Kidney (tissue), 14 donors: ENCODE results near the gene KCNQ1OT1. TPM values are rescaled to one million over a fixed set of nuclear protein-coding genes. Genes with fewer than 3 reads are reported as not detected.
A peak's percentile ranks its signal among the peaks of the same experiment; 100 is the strongest.
"Not testable (repeated sequence)": the region's sequence is repeated elsewhere in the genome, so short reads cannot be mapped to it uniquely, and the experiment has no call there.

Experiments
- DNase-seq, 5 donors: peaks; one replicate each; pipeline ENCODE4 v3.0.0-alpha.2; 2013 to 2020
- FAIRE-seq: peaks from 2 replicates; lab custom pipeline; 2012; peaks lifted over from hg19 to GRCh38; lab: Jason Lieb, UNC
- H3K27ac ChIP-seq, 2 donors: one replicate each; pipeline ENCODE4 v1.7.0; 2013; ENCODE audit warnings: low read depth in 2 of 2, low read length in 2 of 2, inconsistent platforms in 1 of 2
- H3K27me3 ChIP-seq: one replicate; pipeline ENCODE4 v1.7.1; 2013; ENCODE audit warnings: low read length, inconsistent platforms; ENCODE audit not compliant: control insufficient read depth, insufficient read depth
- H3K36me3 ChIP-seq, 3 donors: one replicate each; pipeline versions ENCODE4 v1.7.0 to v1.7.1; 2013; ENCODE audit warnings: low read length in 3 of 3, control low read depth in 1 of 3, inconsistent platforms in 1 of 3; ENCODE audit not compliant: insufficient read depth in 3 of 3, control insufficient read depth in 2 of 3
- H3K4me1 ChIP-seq, 3 donors: one replicate each; pipeline versions ENCODE4 v1.7.0 to v1.7.1; 2013; ENCODE audit warnings: low read length in 3 of 3, inconsistent platforms in 1 of 3, low read depth in 1 of 3; ENCODE audit not compliant: control insufficient read depth in 2 of 3, insufficient read depth in 2 of 3
- H3K4me3 ChIP-seq, 3 donors: one replicate each; pipeline versions ENCODE4 v1.7.0 to v1.8.1; 2013; ENCODE audit warnings: low read length in 3 of 3, control low read depth in 1 of 3, inconsistent platforms in 1 of 3
- H3K9ac ChIP-seq, 3 donors: one replicate each; pipeline versions ENCODE4 v1.7.0 to v1.7.1; 2013; ENCODE audit warnings: low read length in 3 of 3, control low read depth in 1 of 3, inconsistent platforms in 1 of 3
- H3K9me3 ChIP-seq, 3 donors: one replicate each; pipeline versions ENCODE4 v1.7.0 to v1.7.1; 2013; ENCODE audit warnings: low read length in 3 of 3, control low read depth in 1 of 3, inconsistent platforms in 1 of 3; ENCODE audit not compliant: control insufficient read depth in 2 of 3, insufficient read depth in 1 of 3
- CTCF ChIP-seq: IDR thresholded peaks from 3 replicates; pipeline ENCODE4 v1.5.1; 2012; ENCODE audit warnings: mild to moderate bottlenecking, moderate library complexity, borderline replicate concordance; ENCODE audit not compliant: insufficient read depth; ENCODE audit errors: extremely low read depth
- intact Hi-C: fragments of 100-400 bp; cut with DNase I; formaldehyde crosslinking; loops from one replicate; pipeline ENCODE4 v1.11.1; 2022
- polyA plus RNA-seq: library from polyadenylated mRNA; stranded (reverse); fragments of 350-450 nt; fragmentation: Illumina TruSeq; extraction: RNeasy Lipid Tissue Mini Kit (QIAGEN cat#74804); gene quantifications from one replicate; pipeline ENCODE4 v1.2.3, GENCODE V29; 2014; ENCODE audit warnings: low read depth, low replicate concordance; ENCODE audit not compliant: insufficient read depth
- total RNA-seq: library from RNA; stranded (reverse); fragmentation: NEBNext Ultra II Directional; extraction: Animal tissue kit (Norgen Biotek cat#: 25700); gene quantifications from one replicate; pipeline ENCODE4 v1.2.1, GENCODE V29; 2021
- donor health status: control.
- donor health status: control.
- donor health status: control.
- donor health status: control.
- donor health status: control.
- donor health status: DM: yes; HTN: yes; CAD: no.
- donor health status: Normal renal cell carcinoma (clear cell type).

The KCNQ1OT1 gene
- total and polyA plus RNA-seq, 2 donors from 2014 or later = 0.22 to 4.4 TPM

- TF ChIP-seq CTCF = no peak
- Histone ChIP-seq H3K4me3 (peak overlapping the region in 1 of 3 donors; percentile 4), H3K27ac (no peak overlapping the region), H3K9ac (no peak overlapping the region), H3K9me3 (peaks cover 5 to 85% (median 11%) of the 10 kb centered on the region in 3 donors), H3K4me1 (no peaks in the 10 kb centered on the region), H3K36me3 (no peaks in the 10 kb centered on the region), H3K27me3 (no peaks in the 10 kb centered on the region)
- no peak for DNase-seq
- intact Hi-C loops = no loop called here
- FAIRE-seq = no peak
Observed at GRCh38 chr11:2644844-2645778, 54.7 kb downstream of the KCNQ1OT1 start.

DNA sequence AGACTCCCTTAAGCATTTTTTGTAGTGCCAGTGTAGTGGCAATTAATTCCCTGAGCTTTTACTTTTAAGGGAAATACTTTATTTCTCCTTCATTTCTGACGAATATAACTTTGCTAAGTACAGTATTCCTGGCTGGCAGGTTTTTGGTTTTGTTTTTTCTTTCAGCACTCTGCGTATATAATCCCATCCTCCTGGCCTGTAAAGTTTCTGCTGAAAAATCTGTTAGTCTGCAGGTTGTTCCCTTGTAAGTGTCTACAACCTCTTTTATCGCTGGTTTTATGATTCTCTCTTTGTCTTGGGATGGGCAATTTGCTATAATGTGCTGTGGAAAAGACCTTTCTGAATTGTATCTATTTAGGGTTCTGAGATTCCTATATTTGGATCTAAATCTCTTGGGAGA, 56.0 kb downstream of the KCNQ1OT1 start:
- intact Hi-C loops = no loop called here
- FAIRE-seq (no peak), DNase-seq (no peak)
- no peak for TF ChIP-seq CTCF
- Histone ChIP-seq H3K27me3 (no peaks in the 10 kb centered on the region), H3K9ac (no peak overlapping the region), H3K27ac (no peak overlapping the region), H3K4me1 (no peaks in the 10 kb centered on the region), H3K9me3 (peaks cover 5 to 84% (median 8%) of the 10 kb centered on the region in 3 donors), H3K36me3 (no peaks in the 10 kb centered on the region), H3K4me3 (no peak overlapping the region)

- no peak overlapping the region for H3K27ac ChIP-seq
- H3K9me3 ChIP-seq = peaks cover 5 to 70% (median 8%) of the 10 kb centered on the region in 3 donors
- H3K4me1 ChIP-seq = no peaks in the 10 kb centered on the region
- DNase-seq (no peak), FAIRE-seq (no peak)
- no peaks in the 10 kb centered on the region for H3K27me3 ChIP-seq
- H3K4me3 ChIP-seq = no peak overlapping the region
- H3K9ac ChIP-seq = no peak overlapping the region
- intact Hi-C loops = no loop called here
- no peak for TF ChIP-seq CTCF
- no peaks in the 10 kb centered on the region for H3K36me3 ChIP-seq
Observed at GRCh38 chr11:2641623-2642022, 58.2 kb downstream of the KCNQ1OT1 start.

- FAIRE-seq, DNase-seq, H3K9ac ChIP-seq, H3K4me1 ChIP-seq, H3K4me3 ChIP-seq, H3K27me3 ChIP-seq, H3K27ac ChIP-seq, intact Hi-C loops, H3K36me3 ChIP-seq: not testable (repeated sequence)
- peaks cover 3 to 52% (median 8%) of the 10 kb centered on the region in 3 donors for H3K9me3 ChIP-seq
Observed at GRCh38 chr11:2639763-2640162, 60.0 kb downstream of the KCNQ1OT1 start.
